ENCODE measurements around the gene NIPAL1.

DNA sequence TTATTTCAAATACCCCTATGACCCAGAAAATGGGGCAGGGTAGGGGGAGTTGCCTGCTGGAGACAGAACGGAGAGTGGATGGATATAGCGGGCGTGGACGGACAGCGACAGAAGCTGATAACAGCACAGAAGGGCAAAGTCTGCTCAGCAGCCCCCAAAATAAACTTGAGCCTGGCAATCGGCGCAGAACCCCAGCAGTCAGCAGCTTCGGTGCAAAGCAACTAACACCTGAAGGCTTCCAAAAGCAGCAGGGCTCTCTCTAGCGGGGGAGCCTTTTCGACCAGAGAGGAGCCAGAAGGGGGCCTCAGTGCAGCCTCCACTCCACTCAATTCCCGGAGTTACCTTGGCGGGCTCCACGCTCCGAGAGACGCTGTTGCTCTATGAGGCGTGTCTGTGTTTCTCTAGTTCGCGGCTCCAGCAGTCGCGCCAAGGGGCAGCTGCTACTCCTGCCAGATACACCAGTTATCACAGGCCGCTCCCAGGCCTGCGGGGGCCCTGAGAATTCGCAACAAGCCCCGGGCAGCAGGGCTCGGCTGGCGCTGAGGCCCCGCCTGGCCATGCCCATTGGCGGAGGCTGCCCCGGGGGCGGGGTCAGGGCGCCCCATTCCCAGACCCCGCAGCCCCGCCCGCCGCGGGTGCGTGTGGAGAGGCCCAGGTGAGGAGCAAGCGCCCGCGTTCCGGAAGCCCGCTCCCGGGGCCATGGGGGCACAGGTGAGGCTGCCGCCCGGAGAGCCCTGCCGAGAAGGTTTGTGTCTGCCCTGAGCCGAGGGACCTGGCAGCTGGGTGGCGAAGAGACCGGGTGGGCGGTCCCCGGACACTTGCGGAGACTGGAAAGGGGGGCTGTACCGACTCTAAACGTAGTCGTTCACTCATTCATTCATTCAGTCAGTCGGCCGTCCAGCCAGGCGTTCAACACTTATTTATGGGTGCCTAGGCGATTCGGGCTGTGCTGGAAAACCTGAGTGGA lies at the start of gene NIPAL1, which contains the start of gene CNGA1:
- no peak for TF ChIP-seq POLR2AphosphoS5 (IDR thresholded peaks at IDR 0.05; ENCODE audit: low read depth)
- TF ChIP-seq, protein P1, sequence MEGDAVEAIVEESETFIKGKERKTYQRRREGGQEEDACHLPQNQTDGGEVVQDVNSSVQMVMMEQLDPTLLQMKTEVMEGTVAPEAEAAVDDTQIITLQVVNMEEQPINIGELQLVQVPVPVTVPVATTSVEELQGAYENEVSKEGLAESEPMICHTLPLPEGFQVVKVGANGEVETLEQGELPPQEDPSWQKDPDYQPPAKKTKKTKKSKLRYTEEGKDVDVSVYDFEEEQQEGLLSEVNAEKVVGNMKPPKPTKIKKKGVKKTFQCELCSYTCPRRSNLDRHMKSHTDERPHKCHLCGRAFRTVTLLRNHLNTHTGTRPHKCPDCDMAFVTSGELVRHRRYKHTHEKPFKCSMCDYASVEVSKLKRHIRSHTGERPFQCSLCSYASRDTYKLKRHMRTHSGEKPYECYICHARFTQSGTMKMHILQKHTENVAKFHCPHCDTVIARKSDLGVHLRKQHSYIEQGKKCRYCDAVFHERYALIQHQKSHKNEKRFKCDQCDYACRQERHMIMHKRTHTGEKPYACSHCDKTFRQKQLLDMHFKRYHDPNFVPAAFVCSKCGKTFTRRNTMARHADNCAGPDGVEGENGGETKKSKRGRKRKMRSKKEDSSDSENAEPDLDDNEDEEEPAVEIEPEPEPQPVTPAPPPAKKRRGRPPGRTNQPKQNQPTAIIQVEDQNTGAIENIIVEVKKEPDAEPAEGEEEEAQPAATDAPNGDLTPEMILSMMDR (IDR thresholded peaks at IDR 0.05; ENCODE audit: insufficient read depth, low read length): no peak
- TF ChIP-seq GABPA (IDR thresholded peaks at IDR 0.05; ENCODE audit: low read depth): no peak
- TF ChIP-seq, protein P2, sequence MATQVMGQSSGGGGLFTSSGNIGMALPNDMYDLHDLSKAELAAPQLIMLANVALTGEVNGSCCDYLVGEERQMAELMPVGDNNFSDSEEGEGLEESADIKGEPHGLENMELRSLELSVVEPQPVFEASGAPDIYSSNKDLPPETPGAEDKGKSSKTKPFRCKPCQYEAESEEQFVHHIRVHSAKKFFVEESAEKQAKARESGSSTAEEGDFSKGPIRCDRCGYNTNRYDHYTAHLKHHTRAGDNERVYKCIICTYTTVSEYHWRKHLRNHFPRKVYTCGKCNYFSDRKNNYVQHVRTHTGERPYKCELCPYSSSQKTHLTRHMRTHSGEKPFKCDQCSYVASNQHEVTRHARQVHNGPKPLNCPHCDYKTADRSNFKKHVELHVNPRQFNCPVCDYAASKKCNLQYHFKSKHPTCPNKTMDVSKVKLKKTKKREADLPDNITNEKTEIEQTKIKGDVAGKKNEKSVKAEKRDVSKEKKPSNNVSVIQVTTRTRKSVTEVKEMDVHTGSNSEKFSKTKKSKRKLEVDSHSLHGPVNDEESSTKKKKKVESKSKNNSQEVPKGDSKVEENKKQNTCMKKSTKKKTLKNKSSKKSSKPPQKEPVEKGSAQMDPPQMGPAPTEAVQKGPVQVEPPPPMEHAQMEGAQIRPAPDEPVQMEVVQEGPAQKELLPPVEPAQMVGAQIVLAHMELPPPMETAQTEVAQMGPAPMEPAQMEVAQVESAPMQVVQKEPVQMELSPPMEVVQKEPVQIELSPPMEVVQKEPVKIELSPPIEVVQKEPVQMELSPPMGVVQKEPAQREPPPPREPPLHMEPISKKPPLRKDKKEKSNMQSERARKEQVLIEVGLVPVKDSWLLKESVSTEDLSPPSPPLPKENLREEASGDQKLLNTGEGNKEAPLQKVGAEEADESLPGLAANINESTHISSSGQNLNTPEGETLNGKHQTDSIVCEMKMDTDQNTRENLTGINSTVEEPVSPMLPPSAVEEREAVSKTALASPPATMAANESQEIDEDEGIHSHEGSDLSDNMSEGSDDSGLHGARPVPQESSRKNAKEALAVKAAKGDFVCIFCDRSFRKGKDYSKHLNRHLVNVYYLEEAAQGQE (IDR thresholded peaks at IDR 0.05; ENCODE audit: insufficient replicate concordance, low read depth): no peak
